ENCODE results near the gene ASTN1. TPM values are rescaled to one million over a fixed set of nuclear protein-coding genes. Genes with fewer than 3 reads are reported as not detected.

Gene ASTN1
- polyA plus RNA-seq, 1 of the 3 experiments (the other 2 are of a cell fraction), result 0.13 TPM

DNA sequence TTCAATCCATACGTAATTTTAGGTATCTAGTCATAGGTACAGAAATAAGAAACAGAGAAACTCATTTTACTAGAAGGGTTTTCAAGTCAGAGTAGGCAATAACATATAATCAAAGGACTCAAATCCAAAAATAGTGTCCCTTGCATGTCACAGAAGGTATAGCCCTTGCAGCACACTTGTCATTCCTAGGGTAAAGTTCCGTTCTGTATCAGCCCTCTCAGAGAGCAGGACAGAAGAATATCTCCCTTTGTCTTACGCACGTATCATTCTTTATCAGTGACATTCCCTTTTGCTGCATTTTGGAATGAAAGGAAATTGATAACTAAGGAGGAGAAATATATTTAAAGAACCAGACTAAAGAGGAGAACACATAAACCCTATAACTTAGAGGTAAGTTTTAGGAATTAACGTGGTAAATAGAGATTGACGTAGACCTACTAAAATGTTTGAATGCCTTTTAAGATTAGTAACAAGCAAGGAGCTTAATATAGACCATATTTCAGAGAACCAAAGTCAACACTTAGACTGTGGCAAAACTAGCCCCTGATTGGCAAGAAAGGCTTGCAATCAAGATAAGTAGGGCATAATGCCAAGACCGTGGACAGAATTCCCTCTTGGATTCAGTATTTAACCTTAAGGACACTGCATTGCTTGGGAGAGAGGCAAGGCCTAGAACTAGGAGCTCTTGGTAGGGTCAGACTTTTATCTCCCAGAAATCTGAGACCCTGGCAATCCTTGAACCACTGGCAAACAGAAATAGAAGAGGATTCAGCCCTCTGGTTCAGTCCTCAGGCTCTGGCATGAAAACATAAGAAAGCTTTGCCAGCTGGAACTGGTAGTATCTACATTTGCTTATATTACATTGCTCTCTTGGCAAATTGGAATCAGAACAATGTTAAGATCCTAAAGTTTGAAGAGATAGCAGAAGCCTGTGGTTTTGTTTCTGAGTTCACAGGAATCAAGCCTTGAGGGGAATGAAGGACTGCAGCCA, 232.1 kb downstream of the ASTN1 start (continued):
- TF ChIP-seq, protein P1, sequence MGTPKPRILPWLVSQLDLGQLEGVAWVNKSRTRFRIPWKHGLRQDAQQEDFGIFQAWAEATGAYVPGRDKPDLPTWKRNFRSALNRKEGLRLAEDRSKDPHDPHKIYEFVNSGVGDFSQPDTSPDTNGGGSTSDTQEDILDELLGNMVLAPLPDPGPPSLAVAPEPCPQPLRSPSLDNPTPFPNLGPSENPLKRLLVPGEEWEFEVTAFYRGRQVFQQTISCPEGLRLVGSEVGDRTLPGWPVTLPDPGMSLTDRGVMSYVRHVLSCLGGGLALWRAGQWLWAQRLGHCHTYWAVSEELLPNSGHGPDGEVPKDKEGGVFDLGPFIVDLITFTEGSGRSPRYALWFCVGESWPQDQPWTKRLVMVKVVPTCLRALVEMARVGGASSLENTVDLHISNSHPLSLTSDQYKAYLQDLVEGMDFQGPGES (IDR thresholded peaks at IDR 0.05; ENCODE audit: low read depth, low read length), result no peak
- TF ChIP-seq FOSL2 (IDR thresholded peaks at IDR 0.05; ENCODE audit: borderline replicate concordance, low read depth), result no peak
- TF ChIP-seq TEAD4 (IDR thresholded peaks at IDR 0.05; ENCODE audit: borderline replicate concordance, insufficient read depth), result no peak
- no peak for TF ChIP-seq MXI1 (IDR thresholded peaks at IDR 0.05; ENCODE audit: low read depth, low read length)
- TF ChIP-seq NRF1 (IDR thresholded peaks at IDR 0.05; ENCODE audit: low read depth, low read length), result no peak
- TF ChIP-seq CHD2 (IDR thresholded peaks at IDR 0.05; ENCODE audit: low read length, partially characterized antibody), result no peak

GRCh38 chr1:176931526-176931925, 233.0 kb downstream of the ASTN1 start:
- Histone ChIP-seq H3K9ac (no peak overlapping the region), H3K79me2 (ENCODE audit: insufficient read depth) (no peaks in the 10 kb centered on the region), H3K4me2 (no peak overlapping the region), H3K9me3 (no peaks in the 10 kb centered on the region), H3K4me1 (ENCODE audit: control insufficient read depth in 1 of 2, insufficient read depth in 2 of 2, low read depth in 1 of 2, low read length in 1 of 2) (no peaks in the 10 kb centered on the region), H3K27ac (ENCODE audit: low read depth in 2 of 2, low read length in 1 of 2) (no peak overlapping the region), H4K20me1 (ENCODE audit: insufficient read depth) (no peaks in the 10 kb centered on the region), H3K27me3 (ENCODE audit: insufficient read depth) (no peaks in the 10 kb centered on the region), H2AFZ (ENCODE audit: low read depth) (no peak overlapping the region), H3K4me3 (ENCODE audit: low read depth in 2 of 2, low read length in 1 of 2) (no peak overlapping the region), H3K9me2 (no peaks in the 10 kb centered on the region), H3K36me3 (replicated peaks in 1 of 2; ENCODE audit: control insufficient read depth in 1 of 2, insufficient read depth in 2 of 2, low read length in 1 of 2) (peaks cover 0 to 5% of the 10 kb centered on the region in 2 experiments), H3F3A (replicated peaks; ENCODE audit: insufficient read depth) (no peaks in the 10 kb centered on the region)
- TF ChIP-seq, protein P2, sequence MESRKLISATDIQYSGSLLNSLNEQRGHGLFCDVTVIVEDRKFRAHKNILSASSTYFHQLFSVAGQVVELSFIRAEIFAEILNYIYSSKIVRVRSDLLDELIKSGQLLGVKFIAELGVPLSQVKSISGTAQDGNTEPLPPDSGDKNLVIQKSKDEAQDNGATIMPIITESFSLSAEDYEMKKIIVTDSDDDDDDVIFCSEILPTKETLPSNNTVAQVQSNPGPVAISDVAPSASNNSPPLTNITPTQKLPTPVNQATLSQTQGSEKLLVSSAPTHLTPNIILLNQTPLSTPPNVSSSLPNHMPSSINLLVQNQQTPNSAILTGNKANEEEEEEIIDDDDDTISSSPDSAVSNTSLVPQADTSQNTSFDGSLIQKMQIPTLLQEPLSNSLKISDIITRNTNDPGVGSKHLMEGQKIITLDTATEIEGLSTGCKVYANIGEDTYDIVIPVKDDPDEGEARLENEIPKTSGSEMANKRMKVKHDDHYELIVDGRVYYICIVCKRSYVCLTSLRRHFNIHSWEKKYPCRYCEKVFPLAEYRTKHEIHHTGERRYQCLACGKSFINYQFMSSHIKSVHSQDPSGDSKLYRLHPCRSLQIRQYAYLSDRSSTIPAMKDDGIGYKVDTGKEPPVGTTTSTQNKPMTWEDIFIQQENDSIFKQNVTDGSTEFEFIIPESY (IDR thresholded peaks at IDR 0.05; ENCODE audit: borderline replicate concordance, low read depth), result no peak
- no peak for TF ChIP-seq RXRA (IDR thresholded peaks at IDR 0.05; ENCODE audit: borderline replicate concordance, low read depth)
- ChIA-PET CTCF (no interaction called here), POLR2A (no interaction called here)
- DNase-seq, result no peak
- 76% methylated on average over 1 of the region's 1 CpG for WGBS (ENCODE audit: low lambda C conversion rate)
